ENCODE data around the gene H1-8.
"Not testable (repeated sequence)": the region's sequence is repeated elsewhere in the genome, so short reads cannot be mapped to it uniquely, and the experiment has no call there.

Gene H1-8

DNA sequence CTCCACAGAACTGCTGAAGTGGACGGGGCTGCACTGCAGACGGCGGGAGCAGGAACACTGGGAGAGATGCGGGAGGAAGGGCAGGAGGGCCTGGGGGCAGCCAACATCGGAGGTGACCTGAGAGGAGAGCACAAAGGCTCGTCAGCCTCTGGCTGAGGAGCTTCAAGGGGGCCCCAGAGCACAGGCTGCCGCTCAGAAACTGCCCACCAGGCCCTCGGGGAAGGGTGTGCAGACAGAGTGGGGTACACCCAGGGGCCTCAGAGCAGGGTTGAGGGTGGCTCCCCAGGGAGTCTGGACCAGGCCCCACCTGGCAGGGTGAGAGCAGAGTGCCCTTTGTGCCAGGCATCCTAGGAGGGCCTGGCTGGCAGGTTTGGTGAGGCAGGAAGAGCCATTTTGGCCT, 29.3 kb upstream of the H1-8 start:
- Histone ChIP-seq H3K4me2 (ENCODE audit: low read depth, low read length, poor library complexity, severe bottlenecking) (no peak overlapping the region), H3K4me3 (ENCODE audit: insufficient read depth, low read length, poor library complexity, severe bottlenecking) (no peak overlapping the region), H3K36me3 (ENCODE audit: low read length) (no peaks in the 10 kb centered on the region), H4K20me1 (ENCODE audit: low read depth, low read length) (no peaks in the 10 kb centered on the region), H3K79me2 (ENCODE audit: insufficient read depth, low read length) (no peaks in the 10 kb centered on the region), H3K27ac (ENCODE audit: low read depth, low read length) (no peak overlapping the region), H3K9ac (ENCODE audit: low read length) (no peak overlapping the region), H3F3A (ENCODE audit: insufficient read depth) (no peaks in the 10 kb centered on the region), H3K9me2 (replicated peaks; ENCODE audit: insufficient read depth, low read length) (no peaks in the 10 kb centered on the region), H3K9me3 (ENCODE audit: insufficient read depth, low read length) (no peaks in the 10 kb centered on the region), H2AFZ (ENCODE audit: low read depth, low read length, severe bottlenecking) (no peak overlapping the region), H3K27me3 (ENCODE audit: low read length) (no peaks in the 10 kb centered on the region)
- TF ChIP-seq, protein P1, sequence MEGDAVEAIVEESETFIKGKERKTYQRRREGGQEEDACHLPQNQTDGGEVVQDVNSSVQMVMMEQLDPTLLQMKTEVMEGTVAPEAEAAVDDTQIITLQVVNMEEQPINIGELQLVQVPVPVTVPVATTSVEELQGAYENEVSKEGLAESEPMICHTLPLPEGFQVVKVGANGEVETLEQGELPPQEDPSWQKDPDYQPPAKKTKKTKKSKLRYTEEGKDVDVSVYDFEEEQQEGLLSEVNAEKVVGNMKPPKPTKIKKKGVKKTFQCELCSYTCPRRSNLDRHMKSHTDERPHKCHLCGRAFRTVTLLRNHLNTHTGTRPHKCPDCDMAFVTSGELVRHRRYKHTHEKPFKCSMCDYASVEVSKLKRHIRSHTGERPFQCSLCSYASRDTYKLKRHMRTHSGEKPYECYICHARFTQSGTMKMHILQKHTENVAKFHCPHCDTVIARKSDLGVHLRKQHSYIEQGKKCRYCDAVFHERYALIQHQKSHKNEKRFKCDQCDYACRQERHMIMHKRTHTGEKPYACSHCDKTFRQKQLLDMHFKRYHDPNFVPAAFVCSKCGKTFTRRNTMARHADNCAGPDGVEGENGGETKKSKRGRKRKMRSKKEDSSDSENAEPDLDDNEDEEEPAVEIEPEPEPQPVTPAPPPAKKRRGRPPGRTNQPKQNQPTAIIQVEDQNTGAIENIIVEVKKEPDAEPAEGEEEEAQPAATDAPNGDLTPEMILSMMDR (IDR thresholded peaks at IDR 0.05; ENCODE audit: insufficient read depth, low read length, poor library complexity, severe bottlenecking): no peak
- no peak for TF ChIP-seq EZH2phosphoT487 (conservative IDR thresholded peaks at IDR 0.05; ENCODE audit: low read length)

DNA sequence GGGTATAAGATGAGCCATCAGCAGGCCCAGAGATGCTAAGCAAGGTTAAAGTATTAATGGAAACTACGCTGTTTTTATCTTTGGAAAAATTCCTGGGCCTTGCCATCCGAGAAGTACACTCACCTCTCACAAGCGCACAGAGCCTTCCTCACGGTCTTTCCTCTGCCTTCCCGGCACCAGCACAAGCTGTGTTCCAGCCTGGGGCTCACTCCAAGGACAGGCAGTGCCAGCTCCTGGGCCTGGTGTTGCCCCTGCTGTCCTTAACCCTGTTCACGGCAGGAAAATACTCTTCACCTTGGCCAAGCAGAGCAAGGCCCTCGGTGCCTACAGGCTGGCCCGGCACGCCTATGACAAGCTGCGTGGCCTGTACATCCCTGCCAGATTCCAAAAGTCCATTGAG, 28.9 kb upstream of the H1-8 start:
- Histone ChIP-seq H3K9me3 (ENCODE audit: insufficient read depth, low read length) (no peaks in the 10 kb centered on the region), H3K9me2 (replicated peaks; ENCODE audit: insufficient read depth, low read length) (no peaks in the 10 kb centered on the region), H4K20me1 (ENCODE audit: low read depth, low read length) (no peaks in the 10 kb centered on the region), H3K79me2 (ENCODE audit: insufficient read depth, low read length) (no peaks in the 10 kb centered on the region), H3K27ac (ENCODE audit: low read depth, low read length) (no peak overlapping the region), H3K4me2 (ENCODE audit: low read depth, low read length, poor library complexity, severe bottlenecking) (no peak overlapping the region), H3K4me3 (ENCODE audit: insufficient read depth, low read length, poor library complexity, severe bottlenecking) (no peak overlapping the region), H2AFZ (ENCODE audit: low read depth, low read length, severe bottlenecking) (no peak overlapping the region), H3K27me3 (ENCODE audit: low read length) (no peaks in the 10 kb centered on the region), H3F3A (ENCODE audit: insufficient read depth) (no peaks in the 10 kb centered on the region), H3K36me3 (ENCODE audit: low read length) (no peaks in the 10 kb centered on the region), H3K9ac (ENCODE audit: low read length) (no peak overlapping the region)
- TF ChIP-seq, protein P1 (IDR thresholded peaks at IDR 0.05; ENCODE audit: insufficient read depth, low read length, poor library complexity, severe bottlenecking): no peak
- TF ChIP-seq EZH2phosphoT487 (conservative IDR thresholded peaks at IDR 0.05; ENCODE audit: low read length): no peak

DNA sequence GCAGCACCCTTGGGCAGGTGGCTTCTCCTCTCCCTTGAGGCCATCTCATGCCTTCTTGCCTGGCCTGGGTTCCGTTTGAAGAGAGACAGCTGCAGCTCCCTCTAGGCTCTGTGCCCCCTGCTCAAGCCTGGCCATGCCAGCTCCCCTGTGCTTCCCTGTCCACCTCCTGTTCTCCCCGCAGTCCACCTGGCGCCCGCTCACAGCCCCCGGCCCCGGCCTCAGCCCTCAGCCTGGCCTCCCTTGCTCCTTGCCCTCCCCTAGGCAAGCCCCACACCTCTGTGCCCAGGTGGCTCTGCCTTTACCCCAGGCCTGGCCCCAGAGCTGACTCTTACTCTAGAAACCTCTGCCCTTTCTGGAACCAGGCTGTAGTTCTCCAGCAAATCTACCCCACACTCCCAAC, 28.4 kb upstream of the H1-8 start:
- no peaks in the 10 kb centered on the region for H3K27me3 ChIP-seq (ENCODE audit: low read length)
- no peaks in the 10 kb centered on the region for H3K79me2 ChIP-seq (ENCODE audit: insufficient read depth, low read length)
- no peaks in the 10 kb centered on the region for H3K36me3 ChIP-seq (ENCODE audit: low read length)
- no peak overlapping the region for H3K27ac ChIP-seq (ENCODE audit: low read depth, low read length)
- no peak overlapping the region for H3K4me3 ChIP-seq (ENCODE audit: insufficient read depth, low read length, poor library complexity, severe bottlenecking)
- H3K9me2 ChIP-seq (replicated peaks; ENCODE audit: insufficient read depth, low read length): no peaks in the 10 kb centered on the region
- no peak overlapping the region for H3K9ac ChIP-seq (ENCODE audit: low read length)
- TF ChIP-seq EZH2phosphoT487 (conservative IDR thresholded peaks at IDR 0.05; ENCODE audit: low read length): no peak
- no peak overlapping the region for H2AFZ ChIP-seq (ENCODE audit: low read depth, low read length, severe bottlenecking)
- no peaks in the 10 kb centered on the region for H3K9me3 ChIP-seq (ENCODE audit: insufficient read depth, low read length)
- no peaks in the 10 kb centered on the region for H3F3A ChIP-seq (ENCODE audit: insufficient read depth)
- H4K20me1 ChIP-seq (ENCODE audit: low read depth, low read length): no peaks in the 10 kb centered on the region
- H3K4me2 ChIP-seq (ENCODE audit: low read depth, low read length, poor library complexity, severe bottlenecking): no peak overlapping the region

DNA sequence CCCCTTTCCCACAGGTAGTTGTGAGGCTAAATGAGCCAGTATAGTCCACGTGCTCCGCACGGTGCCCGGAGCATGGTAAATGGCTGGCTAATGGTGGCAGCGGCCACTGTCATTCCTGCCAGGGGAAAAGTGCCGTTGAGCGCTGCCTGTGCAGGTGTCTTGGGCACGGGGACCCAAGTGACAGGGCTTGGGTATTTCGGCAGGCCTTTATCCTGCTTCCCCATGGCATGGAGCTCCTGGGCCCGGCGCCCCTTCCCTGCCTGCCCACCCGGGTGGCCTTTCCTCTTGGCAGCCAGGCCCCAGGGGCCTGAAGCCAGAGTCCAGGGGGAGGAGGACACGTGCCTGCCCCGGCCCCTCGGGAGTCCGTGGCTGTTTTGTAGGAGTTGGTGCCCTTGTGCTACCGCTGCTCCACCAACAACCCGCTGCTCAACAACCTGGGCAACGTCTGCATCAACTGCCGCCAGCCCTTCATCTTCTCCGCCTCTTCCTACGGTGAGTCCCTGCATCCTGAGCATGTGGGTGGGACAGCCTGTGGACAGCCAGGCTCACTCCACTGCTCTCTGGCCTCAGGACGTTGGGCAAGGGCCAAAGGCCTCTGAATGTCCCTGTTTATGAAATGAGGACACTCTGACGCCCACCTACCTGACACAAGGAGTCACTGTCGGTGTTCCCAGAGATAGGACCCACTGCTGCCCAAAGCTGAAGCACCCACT, 27.7 kb upstream of the H1-8 start:
- H3K9me2 ChIP-seq (replicated peaks; ENCODE audit: insufficient read depth, low read length); H3K79me2 ChIP-seq (ENCODE audit: insufficient read depth, low read length); H3K27me3 ChIP-seq (ENCODE audit: low read length); H2AFZ ChIP-seq (ENCODE audit: low read depth, low read length, severe bottlenecking); H3K9me3 ChIP-seq (ENCODE audit: insufficient read depth, low read length); H3K4me3 ChIP-seq (ENCODE audit: insufficient read depth, low read length, poor library complexity, severe bottlenecking); H3K9ac ChIP-seq (ENCODE audit: low read length); H3K36me3 ChIP-seq (ENCODE audit: low read length); H3F3A ChIP-seq (ENCODE audit: insufficient read depth); H4K20me1 ChIP-seq (ENCODE audit: low read depth, low read length); H3K27ac ChIP-seq (ENCODE audit: low read depth, low read length); H3K4me2 ChIP-seq (ENCODE audit: low read depth, low read length, poor library complexity, severe bottlenecking): not testable (repeated sequence)

DNA sequence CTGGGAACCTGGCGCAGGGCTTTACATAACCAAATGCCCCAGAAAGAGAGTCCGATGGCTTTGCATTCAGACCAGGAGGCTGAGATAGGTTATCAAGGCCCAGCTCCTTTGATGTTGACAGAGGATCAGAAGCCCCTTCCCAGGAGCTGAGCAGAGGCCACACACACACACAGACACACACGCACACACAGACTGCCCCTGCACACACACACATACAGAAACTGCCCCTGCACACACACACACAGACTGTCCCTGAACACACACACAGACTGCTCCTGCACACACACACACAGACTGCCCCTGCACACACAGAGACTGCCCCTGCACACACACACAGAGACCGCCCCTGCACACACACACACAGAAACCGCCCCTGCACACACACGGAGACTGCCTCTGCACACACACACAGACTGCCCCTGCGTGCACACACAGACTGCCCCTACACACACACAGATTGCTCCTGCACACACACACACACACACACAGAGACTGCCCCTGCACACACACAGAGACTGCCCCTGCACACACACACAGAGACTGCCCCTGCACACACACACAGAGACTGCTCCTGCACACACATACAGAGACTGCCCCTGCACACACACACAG, 27.0 kb upstream of the H1-8 start:
- H3K27me3 ChIP-seq (ENCODE audit: low read length); H3K27ac ChIP-seq (ENCODE audit: low read depth, low read length); H3K9ac ChIP-seq (ENCODE audit: low read length); H3F3A ChIP-seq (ENCODE audit: insufficient read depth); H3K4me2 ChIP-seq (ENCODE audit: low read depth, low read length, poor library complexity, severe bottlenecking); H2AFZ ChIP-seq (ENCODE audit: low read depth, low read length, severe bottlenecking); H3K9me3 ChIP-seq (ENCODE audit: insufficient read depth, low read length); H3K9me2 ChIP-seq (replicated peaks; ENCODE audit: insufficient read depth, low read length); H3K36me3 ChIP-seq (ENCODE audit: low read length); H3K79me2 ChIP-seq (ENCODE audit: insufficient read depth, low read length); H4K20me1 ChIP-seq (ENCODE audit: low read depth, low read length); H3K4me3 ChIP-seq (ENCODE audit: insufficient read depth, low read length, poor library complexity, severe bottlenecking): not testable (repeated sequence)

Measured in SU-DHL-6 (cell line).